ENCODE measurements around the gene MID1IP1.
A peak's percentile ranks its signal among the peaks of the same experiment; 100 is the strongest.

Gene MID1IP1, protein sequence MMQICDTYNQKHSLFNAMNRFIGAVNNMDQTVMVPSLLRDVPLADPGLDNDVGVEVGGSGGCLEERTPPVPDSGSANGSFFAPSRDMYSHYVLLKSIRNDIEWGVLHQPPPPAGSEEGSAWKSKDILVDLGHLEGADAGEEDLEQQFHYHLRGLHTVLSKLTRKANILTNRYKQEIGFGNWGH

GRCh38 chrX:38800981-38801845 lies at the start of gene MID1IP1:
TSS of gene MID1IP1 (plus strand) at chrX:38801459. CDS start at chrX:38804947, 3,488 bp downstream.
- DNase-seq: peak; percentile 95

DNA sequence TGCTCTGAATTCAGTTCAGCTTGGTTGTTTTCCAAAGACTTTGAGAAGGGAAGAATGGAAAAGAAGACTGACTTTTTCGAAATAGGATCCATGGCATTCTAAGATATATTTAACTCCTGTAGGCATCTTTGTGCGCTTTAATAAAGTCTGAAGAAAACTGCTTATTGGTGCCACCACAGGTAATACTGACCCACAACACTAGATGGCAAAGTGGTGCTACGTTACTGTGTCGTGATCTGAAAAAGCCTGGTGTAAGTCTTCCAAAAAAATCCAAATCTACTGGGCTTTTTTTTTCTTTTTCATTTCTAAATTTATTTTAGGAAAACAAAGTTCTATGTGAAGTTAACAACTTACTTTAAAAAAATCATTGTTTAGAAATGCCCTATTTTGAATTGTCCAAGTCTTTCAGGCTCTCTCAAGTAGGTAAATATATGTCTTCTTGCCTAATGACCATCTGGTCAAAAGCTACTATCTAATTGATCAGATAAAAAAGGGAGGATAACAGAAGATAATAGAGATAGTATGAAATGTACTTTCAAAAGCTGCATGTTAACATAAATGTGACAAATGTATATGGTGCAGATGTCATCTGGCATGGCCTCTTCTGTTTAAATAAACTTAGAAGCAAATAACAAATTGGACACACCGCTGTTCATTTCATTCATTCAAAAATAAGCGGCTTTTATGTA lies 47.0 kb upstream of the MID1IP1 start:
- peak; percentile 53 for DNase-seq

GRCh38 chrX:38754818-38755718 lies 46.2 kb upstream of the MID1IP1 start:
- DNase-seq: no peak

DNA sequence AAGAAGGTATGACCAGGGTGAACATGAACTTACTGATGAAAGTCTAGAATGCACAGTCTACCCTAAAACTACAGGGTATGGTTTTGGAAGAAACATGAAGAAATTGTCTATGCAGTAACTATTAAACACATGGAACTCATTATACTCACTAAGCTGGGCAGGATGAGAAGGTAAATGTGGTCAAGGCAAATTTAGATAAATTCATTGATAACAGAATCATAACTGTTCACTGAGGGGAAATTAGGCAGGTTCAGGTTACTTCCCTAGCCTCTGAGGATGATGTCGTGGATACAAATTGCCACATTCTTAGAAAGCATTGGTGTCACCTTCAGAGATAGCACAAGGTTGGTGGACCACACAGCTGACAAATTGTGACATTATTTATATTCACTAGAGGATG lies 40.4 kb upstream of the MID1IP1 start:
- no peak for DNase-seq

DNA sequence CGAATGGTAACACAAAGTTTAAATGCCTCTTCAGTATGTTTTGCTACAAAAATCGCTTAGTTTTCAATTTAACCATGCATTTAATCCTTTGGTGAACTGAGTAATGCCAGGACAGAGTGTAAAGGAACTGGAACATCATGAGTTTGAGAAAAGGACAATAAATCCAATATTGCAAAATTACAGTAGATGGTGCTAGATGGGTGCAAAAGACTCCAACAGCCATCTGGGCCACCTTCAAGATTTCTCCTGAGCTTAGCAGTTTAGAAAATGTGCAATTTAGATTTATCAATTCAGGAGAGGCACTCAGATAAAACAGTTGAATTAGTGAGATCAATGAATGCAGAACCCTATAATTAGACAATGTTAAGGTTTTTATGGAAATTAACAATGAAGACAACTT lies 33.2 kb upstream of the MID1IP1 start:
- no peak for DNase-seq

- DNase-seq: no peak
These were observed 31.1 kb upstream of the MID1IP1 start for GRCh38 chrX:38770152-38770551.

DNA sequence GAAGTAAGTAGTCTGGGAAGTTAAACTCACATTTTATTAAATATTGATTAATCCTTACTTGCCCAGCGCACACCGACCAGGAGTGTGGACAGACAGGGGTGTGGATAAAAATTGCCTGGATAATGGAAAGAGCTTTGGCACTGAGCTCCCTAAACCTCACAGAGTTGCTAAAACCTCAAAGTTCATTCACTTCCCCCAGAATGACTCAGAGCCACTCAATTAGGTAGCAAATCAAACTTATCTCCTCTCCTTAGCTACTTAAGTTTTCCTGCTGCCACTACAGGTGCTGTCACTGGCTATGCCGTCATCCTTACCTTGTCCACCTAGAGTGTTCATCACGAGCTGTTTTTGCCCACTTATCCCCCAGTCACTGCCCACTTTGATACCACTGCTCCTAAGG lies 27.0 kb upstream of the MID1IP1 start:
- no peak for DNase-seq

DNA sequence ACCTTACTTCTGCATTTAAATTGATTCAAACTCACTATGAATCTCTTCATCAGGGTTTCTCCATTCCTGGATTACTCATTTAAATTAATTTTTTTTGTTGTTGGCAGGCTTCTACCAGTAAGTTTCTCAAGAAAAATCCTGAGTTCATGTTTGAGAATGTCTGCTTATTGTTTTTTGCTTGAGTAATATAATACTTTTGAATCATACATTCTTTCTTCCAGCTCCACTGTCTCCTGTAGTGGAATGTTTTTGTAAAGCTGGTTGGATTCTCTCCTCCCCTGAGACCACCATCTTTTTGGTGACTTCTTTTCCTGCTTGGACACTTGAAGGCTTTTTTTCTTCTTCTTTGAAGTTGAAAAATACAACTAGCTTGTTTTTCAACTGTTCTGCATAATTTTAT lies 4.3 kb upstream of the MID1IP1 start:
- no peak for DNase-seq

GRCh38 chrX:38798956-38799355 lies 2.3 kb upstream of the MID1IP1 start:
- DNase-seq: no peak

DNA sequence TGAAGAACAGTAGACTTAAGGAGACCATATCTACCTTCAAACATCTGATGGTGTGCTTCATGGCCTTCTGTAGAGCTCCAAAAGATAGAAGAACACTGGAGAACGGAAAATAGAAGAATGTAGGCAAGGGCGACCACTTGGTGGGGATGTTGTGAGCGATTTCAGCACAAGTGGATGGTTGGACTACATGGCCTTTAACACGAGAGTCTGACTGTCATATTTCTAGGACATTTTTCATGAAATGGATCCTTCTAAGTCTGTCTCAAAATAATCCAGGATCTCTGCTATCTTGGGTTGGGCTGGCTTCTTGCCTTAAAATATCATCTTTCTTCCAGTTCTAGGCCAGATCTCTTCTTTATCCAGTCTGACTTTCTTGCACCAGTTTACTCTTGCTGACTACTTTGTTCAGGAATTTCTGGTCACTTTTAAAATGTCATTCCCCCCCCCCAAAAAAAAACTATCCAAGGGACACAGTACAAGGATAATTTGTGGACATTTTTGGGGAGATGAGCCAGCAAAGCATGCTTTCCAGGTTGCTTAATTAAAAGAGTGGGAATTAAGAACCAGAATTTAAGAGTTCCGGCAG lies 1.2 kb upstream of the MID1IP1 start:
- no peak for DNase-seq

DNA sequence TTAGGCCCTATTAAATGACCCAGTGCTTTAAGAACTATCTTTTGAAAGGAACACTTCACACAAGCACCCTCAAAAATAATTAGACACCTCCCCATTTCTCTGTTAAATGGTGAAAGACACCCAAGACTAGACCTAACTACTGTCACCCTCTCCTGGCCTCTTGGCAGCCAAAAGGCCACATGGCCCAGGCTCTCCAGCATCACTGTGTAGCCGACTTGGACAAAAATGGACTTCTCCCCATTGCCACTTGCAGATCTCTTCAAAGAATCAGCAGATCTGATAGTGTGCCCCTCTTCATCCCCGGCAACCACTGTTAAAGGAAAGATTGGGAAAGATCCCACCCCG lies 2.0 kb downstream of the MID1IP1 start:
- DNase-seq: no peak

DNA sequence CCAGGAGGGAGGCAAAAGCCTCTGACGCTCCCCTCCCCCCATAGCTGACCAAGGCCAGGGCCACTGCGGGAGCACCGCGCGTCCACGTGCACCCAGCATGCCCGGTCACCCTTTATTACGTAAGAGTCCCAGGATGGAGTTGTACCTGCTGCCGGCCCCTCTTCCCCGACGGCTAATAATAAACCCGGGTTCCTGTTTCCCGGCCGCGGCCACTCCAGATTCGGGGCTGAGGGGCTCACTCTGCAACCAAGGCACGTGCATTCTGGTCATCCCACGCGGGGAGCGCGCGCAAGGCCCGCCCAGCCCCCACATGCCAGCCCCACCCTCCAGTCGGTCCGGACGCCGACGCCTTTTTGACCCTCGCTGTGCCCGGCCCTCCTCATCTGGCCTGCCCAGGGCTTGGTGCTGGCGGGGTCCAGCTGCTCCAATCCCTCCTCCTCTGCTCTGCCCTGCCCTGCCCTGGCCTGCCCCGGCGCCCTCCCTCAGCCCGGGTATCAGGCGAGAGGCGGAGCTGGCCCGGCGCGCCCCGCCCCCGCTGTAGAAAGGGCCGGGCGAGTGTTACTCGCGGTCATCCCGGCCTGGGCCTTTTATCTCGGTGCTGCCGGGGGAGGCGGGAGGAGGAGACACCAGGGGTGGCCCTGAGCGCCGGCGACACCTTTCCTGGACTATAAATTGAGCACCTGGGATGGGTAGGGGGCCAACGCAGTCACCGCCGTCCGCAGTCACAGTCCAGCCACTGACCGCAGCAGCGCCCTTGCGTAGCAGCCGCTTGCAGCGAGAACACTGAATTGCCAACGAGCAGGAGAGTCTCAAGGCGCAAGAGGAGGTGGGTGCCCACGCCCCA lies 2.6 kb downstream of the MID1IP1 start:
- peak; percentile 87 for DNase-seq

GRCh38 chrX:38804432-38804681 lies 3.1 kb downstream of the MID1IP1 start:
- peak; percentile 33 for DNase-seq

DNA sequence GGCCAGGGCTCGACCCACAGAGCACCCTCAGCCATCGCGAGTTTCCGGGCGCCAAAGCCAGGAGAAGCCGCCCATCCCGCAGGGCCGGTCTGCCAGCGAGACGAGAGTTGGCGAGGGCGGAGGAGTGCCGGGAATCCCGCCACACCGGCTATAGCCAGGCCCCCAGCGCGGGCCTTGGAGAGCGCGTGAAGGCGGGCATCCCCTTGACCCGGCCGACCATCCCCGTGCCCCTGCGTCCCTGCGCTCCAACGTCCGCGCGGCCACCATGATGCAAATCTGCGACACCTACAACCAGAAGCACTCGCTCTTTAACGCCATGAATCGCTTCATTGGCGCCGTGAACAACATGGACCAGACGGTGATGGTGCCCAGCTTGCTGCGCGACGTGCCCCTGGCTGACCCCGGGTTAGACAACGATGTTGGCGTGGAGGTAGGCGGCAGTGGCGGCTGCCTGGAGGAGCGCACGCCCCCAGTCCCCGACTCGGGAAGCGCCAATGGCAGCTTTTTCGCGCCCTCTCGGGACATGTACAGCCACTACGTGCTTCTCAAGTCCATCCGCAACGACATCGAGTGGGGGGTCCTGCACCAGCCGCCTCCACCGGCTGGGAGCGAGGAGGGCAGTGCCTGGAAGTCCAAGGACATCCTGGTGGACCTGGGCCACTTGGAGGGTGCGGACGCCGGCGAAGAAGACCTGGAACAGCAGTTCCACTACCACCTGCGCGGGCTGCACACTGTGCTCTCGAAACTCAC lies 3.6 kb downstream of the MID1IP1 start:
- DNase-seq: peak; percentile 18

DNA sequence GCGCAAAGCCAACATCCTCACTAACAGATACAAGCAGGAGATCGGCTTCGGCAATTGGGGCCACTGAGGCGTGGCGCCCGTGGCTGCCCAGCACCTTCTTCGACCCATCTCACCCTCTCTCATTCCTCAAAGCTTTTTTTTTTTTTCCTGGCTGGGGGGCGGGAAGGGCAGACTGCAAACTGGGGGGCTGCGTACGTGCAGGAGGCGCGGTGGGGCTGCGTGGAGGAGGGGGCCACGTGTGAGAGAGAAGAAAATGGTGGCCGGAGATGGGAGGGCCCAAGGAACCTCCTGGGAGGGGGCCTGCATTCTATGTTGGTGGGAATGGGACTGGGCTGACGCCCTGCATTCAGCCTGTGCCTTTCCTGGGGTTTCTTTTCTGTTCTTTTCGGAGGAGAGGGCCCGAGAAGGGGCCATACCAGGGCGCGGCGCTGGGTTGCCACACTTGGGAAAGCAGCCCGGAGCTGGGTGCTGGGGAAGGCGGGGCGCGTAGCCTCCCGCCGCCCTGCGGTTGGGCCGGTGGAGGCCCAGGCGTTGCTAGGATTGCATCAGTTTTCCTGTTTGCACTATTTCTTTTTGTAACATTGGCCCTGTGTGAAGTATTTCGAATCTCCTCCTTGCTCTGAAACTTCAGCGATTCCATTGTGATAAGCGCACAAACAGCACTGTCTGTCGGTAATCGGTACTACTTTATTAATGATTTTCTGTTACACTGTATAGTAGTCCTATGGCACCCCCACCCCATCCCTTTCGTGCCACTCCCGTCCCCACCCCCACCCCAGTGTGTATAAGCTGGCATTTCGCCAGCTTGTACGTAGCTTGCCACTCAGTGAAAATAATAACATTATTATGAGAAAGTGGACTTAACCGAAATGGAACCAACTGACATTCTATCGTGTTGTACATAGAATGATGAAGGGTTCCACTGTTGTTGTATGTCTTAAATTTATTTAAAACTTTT lies 4.5 kb downstream of the MID1IP1 start:
- DNase-seq: peak; percentile 61

DNA sequence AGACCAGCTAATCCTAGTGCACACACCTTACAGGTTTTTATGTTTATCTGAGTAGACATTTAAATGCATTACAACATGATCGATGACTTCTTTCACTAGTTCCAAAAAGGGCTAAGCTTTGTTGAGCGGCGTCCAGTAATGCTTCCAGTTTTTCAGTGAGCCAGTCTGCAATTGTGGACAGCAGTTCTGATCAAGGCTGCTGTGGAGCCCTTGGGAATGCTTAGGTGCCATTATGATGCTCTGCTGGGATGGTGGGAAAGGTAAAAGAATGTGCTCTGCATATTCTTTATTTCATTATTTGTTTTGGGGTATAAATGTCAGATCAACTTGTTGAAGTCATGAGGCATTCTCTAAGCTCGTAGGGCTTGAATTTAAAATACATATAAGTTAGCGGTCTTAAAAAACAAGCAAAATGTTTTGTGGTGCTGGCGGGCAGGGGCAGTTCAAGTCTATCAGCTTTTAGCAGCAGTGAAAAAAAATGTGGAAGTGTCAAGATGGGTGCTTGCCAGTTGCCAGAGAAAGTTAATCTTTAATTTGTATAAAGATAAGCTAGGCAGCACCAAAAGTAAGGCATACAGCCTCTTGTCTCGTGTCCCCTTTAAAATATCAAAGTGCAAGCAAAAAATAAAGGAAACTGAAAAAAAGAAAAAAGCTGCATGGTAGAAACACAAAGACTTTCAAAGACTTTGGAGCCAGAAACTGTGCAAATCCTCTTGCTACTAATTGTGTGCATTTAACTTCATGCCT lies 5.8 kb downstream of the MID1IP1 start:
- DNase-seq: no peak

DNA sequence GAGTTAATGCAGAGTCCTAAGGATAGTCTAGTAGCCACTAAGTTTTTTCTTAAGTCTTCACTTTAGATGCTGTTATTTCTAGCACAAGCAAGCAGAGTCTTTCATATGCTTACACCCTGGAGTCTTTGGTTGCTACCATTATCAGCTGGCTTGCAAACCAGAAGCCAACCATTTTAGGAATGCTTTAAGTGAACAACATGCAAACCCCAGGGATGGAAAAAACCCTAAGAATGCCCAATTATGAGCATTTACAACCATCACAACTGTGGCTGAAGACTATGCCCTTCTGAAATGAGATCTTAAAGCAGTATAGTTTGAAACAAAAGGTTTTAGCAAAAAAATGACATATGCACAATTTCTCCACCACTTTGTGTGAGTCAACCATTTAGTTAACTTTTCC lies 6.6 kb downstream of the MID1IP1 start:
- DNase-seq: no peak

GRCh38 chrX:38811515-38812243 lies 10.4 kb downstream of the MID1IP1 start:
- no peak for DNase-seq
